NCI-H187 treated with DMSO at 0.1 percent for 48 hours (cell line): ENCODE measurements around the gene GATD1.

Experiments used
- DNase-seq: peaks from one replicate; lab custom pipeline; 2025; lab: John Stamatoyannopoulos, UW

Gene GATD1

GRCh38 chr11:795634-796564, 18.6 kb upstream of the GATD1 start:
- DNase-seq, result peak; percentile 83

- no peak for DNase-seq
Measured at GRCh38 chr11:794766-795633, 17.7 kb upstream of the GATD1 start.

- no peak for DNase-seq
Measured at GRCh38 chr11:794013-794765, 16.9 kb upstream of the GATD1 start.

GRCh38 chr11:793556-793955, 16.3 kb upstream of the GATD1 start:
- no peak for DNase-seq

GRCh38 chr11:792873-793272, 15.6 kb upstream of the GATD1 start:
- no peak for DNase-seq

- no peak for DNase-seq
Measured at GRCh38 chr11:792535-792821, 15.2 kb upstream of the GATD1 start.

- no peak for DNase-seq
Measured at GRCh38 chr11:791658-792534, 14.6 kb upstream of the GATD1 start.

- DNase-seq, result no peak
Measured at GRCh38 chr11:790721-791564, 13.7 kb upstream of the GATD1 start.

GRCh38 chr11:789943-790342, 12.7 kb upstream of the GATD1 start, which contains the start of gene CEND1:
CEND1 (minus strand) TSS chr11:790090; CDS start chr11:788576, 1,514 bp downstream.
- DNase-seq, result no peak

GRCh38 chr11:788953-789940, 12.0 kb upstream of the GATD1 start:
- no peak for DNase-seq

GRCh38 chr11:788009-788640, 10.8 kb upstream of the GATD1 start:
- DNase-seq, result no peak

- no peak for DNase-seq
Measured at GRCh38 chr11:787084-787675, 9.9 kb upstream of the GATD1 start.

- no peak for DNase-seq
Measured at GRCh38 chr11:786235-787083, 9.2 kb upstream of the GATD1 start.

- DNase-seq, result peak; percentile 80
Measured at GRCh38 chr11:783581-784015, 6.3 kb upstream of the GATD1 start.

GRCh38 chr11:782264-783174, 5.2 kb upstream of the GATD1 start:
- no peak for DNase-seq

GRCh38 chr11:779955-780532, 2.8 kb upstream of the GATD1 start:
- no peak for DNase-seq
